Panc1 (cell line): Measurements from ENCODE around the gene TENT5C. TPM values are rescaled to one million over a fixed set of nuclear protein-coding genes. Genes with fewer than 3 reads are reported as not detected.

Source experiments
- ATAC-seq: fragments of 200-7000 bp; cut with Tn5 transposase; 2 replicates; pipeline ENCODE4 v1.9.1; 2020; ENCODE audit warnings: mild to moderate bottlenecking, moderate library complexity
- BruUV-seq: library from RNA; stranded (reverse); fragments of 400-500 nt; replicated peaks from 2 replicates; lab custom pipeline; 2021; lab: Mats Ljungman, UMichigan
- CTCF ChIA-PET: fragments of 300-600 bp; sonication (Branson Sonifier 250); formaldehyde crosslinking; loops from one replicate; lab custom pipeline; 2022; ENCODE audit warnings: antibody characterized with exemption; lab: Charles Lee
- POLR2A ChIA-PET: fragments of 300-600 bp; sonication (Branson Sonifier 250); formaldehyde crosslinking; loops from one replicate; lab custom pipeline; 2022; ENCODE audit warnings: antibody characterized with exemption; lab: Charles Lee
- DNase-seq: peaks from one replicate; pipeline ENCODE4 v3.0.0-alpha.2; 2010; ENCODE audit warnings: low read depth, low spot score
- H3K27ac ChIP-seq: 2 replicates; pipeline ENCODE4 v1.5.1; 2011; ENCODE audit warnings: mild to moderate bottlenecking, low read length, inconsistent platforms
- H3K27me3 ChIP-seq: fragments of 200-500 bp; sonication (Bioruptor generic); 2 replicates; pipeline ENCODE4 v1.6.0; 2014; ENCODE audit warnings: low read length, inconsistent platforms; ENCODE audit not compliant: control insufficient read depth, insufficient read depth
- H3K36me3 ChIP-seq: fragments of 200-500 bp; sonication (Bioruptor generic); 2 replicates; pipeline ENCODE4 v1.5.1; 2014; ENCODE audit warnings: inconsistent platforms, mild to moderate bottlenecking, low read length, moderate library complexity; ENCODE audit not compliant: control insufficient read depth, insufficient read depth
- H3K4me1 ChIP-seq: 2 replicates; pipeline ENCODE4 v1.5.1; 2011; ENCODE audit warnings: inconsistent platforms, mild to moderate bottlenecking, low read length, moderate library complexity; ENCODE audit not compliant: control insufficient read depth, insufficient read depth
- H3K4me3 ChIP-seq, 2 experiments: 2 replicates each; pipeline ENCODE4 v1.5.1; 2011 to 2012; ENCODE audit warnings: low read depth in 2 of 2, low read length in 2 of 2, mild to moderate bottlenecking in 2 of 2, inconsistent platforms in 1 of 2, moderate library complexity in 1 of 2
- H3K9me3 ChIP-seq: fragments of 200-500 bp; sonication (Bioruptor generic); 2 replicates; pipeline ENCODE4 v1.5.1; 2014; ENCODE audit warnings: low read depth, mild to moderate bottlenecking, inconsistent platforms, low read length, moderate library complexity; ENCODE audit not compliant: control insufficient read depth, insufficient read depth
- CTCF ChIP-seq: fragments of 450-650 bp; IDR thresholded peaks from 2 replicates; pipeline ENCODE4 v1.5.1; 2017; ENCODE audit warnings: mild to moderate bottlenecking
- POLR2AphosphoS5 ChIP-seq: IDR thresholded peaks from 2 replicates; pipeline ENCODE4 v1.6.1; 2012; ENCODE audit warnings: mild to moderate bottlenecking, low read depth, low read length, moderate library complexity
- REST ChIP-seq, 2 experiments: IDR thresholded peaks; 2 replicates each; pipeline ENCODE4 v1.6.1; 2011 to 2012; ENCODE audit warnings: low read depth in 2 of 2, control low read depth in 1 of 2, low read length in 1 of 2, mild to moderate bottlenecking in 1 of 2, moderate library complexity in 1 of 2; ENCODE audit not compliant: insufficient read depth in 1 of 2
- SIN3A ChIP-seq: IDR thresholded peaks from 2 replicates; pipeline ENCODE4 v1.6.1; 2012; ENCODE audit warnings: low read depth, mild to moderate bottlenecking, low read length, moderate library complexity, borderline replicate concordance; ENCODE audit not compliant: insufficient read depth
- TCF7L2 ChIP-seq: IDR thresholded peaks from 2 replicates; pipeline ENCODE4 v1.6.1; 2011; ENCODE audit warnings: mild to moderate bottlenecking, low read depth, low read length, inconsistent platforms
- in situ Hi-C: cut with HindIII; loops from 2 replicates; pipeline ENCODE4 v1.10.0; 2016; ENCODE audit warnings: low sequenced_read_pairs, low pct_unique_long_range_greater_than_20kb
- intact Hi-C: fragments of 100-400 bp; cut with micrococcal nuclease; formaldehyde crosslinking; loops from one replicate; pipeline ENCODE4 v1.10.0; 2022; ENCODE audit not compliant: unreplicated experiment
- total RNA-seq: library from RNA; stranded (reverse); gene quantifications from one replicate; pipeline ENCODE4 v1.2.1, GENCODE V29; 2021; ENCODE audit not compliant: unreplicated experiment

Gene TENT5C
- total RNA-seq, 1 experiment from 2014 or later, result 8.9 TPM

- Histone ChIP-seq H3K4me1 (peaks cover 30% of the 10 kb centered on the region), H3K36me3 (no peaks in the 10 kb centered on the region), H3K27me3 (no peaks in the 10 kb centered on the region), H3K27ac (0 out of 2 replicates have a peak overlapping the region, but pooled peaks have one; percentile 17), H3K4me3 (no peak overlapping the region), H3K9me3 (no peaks in the 10 kb centered on the region)
- no TSS peak for BruUV-seq
- ATAC-seq (no peak), DNase-seq (no peak)
- in situ Hi-C loops (no loop called here), intact Hi-C loops (no loop called here)
- CTCF ChIA-PET, result no interaction called here
- POLR2A ChIA-PET, result no interaction called here
- TF ChIP-seq SIN3A (no peak), CTCF (no peak), REST (IDR thresholded peaks at IDR 0.05; ENCODE audit: insufficient read depth in 1 of 2, low read depth in 2 of 2, low read length in 1 of 2) (no peak), POLR2AphosphoS5 (no peak), TCF7L2 (no peak)
Measured at GRCh38 chr1:117659550-117660270, 53.9 kb downstream of the TENT5C start.

GRCh38 chr1:117660271-117660965 is 54.6 kb downstream of the TENT5C start:
- H3K27ac ChIP-seq, result no peak overlapping the region
- ChIA-PET POLR2A (no interaction called here), CTCF (no interaction called here)
- no peaks in the 10 kb centered on the region for H3K9me3 ChIP-seq
- no peaks in the 10 kb centered on the region for H3K27me3 ChIP-seq
- DNase-seq (no peak), ATAC-seq (no peak)
- in situ Hi-C loops, result no loop called here
- intact Hi-C loops, result no loop called here
- H3K4me3 ChIP-seq, result no peak overlapping the region
- TF ChIP-seq REST (IDR thresholded peaks at IDR 0.05; ENCODE audit: insufficient read depth in 1 of 2, low read depth in 2 of 2, low read length in 1 of 2) (no peak), CTCF (no peak), SIN3A (no peak), TCF7L2 (no peak), POLR2AphosphoS5 (no peak)
- BruUV-seq, result no TSS peak
- no peaks in the 10 kb centered on the region for H3K36me3 ChIP-seq
- peaks cover 25% of the 10 kb centered on the region for H3K4me1 ChIP-seq
